ENCODE measurements around the gene H3-3A.

- no peak for TF ChIP-seq YY1 (IDR thresholded peaks at IDR 0.05; ENCODE audit: insufficient read depth, insufficient read length)
- TF ChIP-seq SUZ12 (IDR thresholded peaks at IDR 0.05; ENCODE audit: extremely low read depth, insufficient read depth, insufficient read length), result no peak
- no peak for TF ChIP-seq ZNF274 (IDR thresholded peaks at IDR 0.05; ENCODE audit: low read depth, low read length)
Measured at GRCh38 chr1:226092965-226093364, 30.4 kb downstream of the H3-3A start.
